BE2C (cell line): ENCODE measurements around the gene NOTCH2.

Experiments used
- DNase-seq: peaks from one replicate; pipeline ENCODE4 v3.0.0-alpha.2; 2020
- H3K27me3 ChIP-seq: fragments of 250-450 bp; sonication (Bioruptor Pico); 2 replicates; pipeline ENCODE4 v1.5.1; 2020; ENCODE audit warnings: mild to moderate bottlenecking
- H3K36me3 ChIP-seq: fragments of 250-450 bp; sonication (Bioruptor Pico); 2 replicates; pipeline ENCODE4 v1.5.1; 2020; ENCODE audit warnings: mild to moderate bottlenecking
- H3K4me1 ChIP-seq: fragments of 250-450 bp; sonication (Bioruptor Pico); 2 replicates; pipeline ENCODE4 v1.5.1; 2020
- H3K4me3 ChIP-seq: 2 replicates; pipeline ENCODE4 v1.5.1; 2011; ENCODE audit warnings: low read depth, low read length
- H3K9me3 ChIP-seq: fragments of 250-450 bp; sonication (Bioruptor Pico); 2 replicates; pipeline ENCODE4 v1.5.1; 2020
- CTCF ChIP-seq: IDR thresholded peaks from 2 replicates; pipeline ENCODE4 v1.5.1; 2012; ENCODE audit warnings: mild to moderate bottlenecking, low read depth, low read length

NOTCH2 gene

DNA sequence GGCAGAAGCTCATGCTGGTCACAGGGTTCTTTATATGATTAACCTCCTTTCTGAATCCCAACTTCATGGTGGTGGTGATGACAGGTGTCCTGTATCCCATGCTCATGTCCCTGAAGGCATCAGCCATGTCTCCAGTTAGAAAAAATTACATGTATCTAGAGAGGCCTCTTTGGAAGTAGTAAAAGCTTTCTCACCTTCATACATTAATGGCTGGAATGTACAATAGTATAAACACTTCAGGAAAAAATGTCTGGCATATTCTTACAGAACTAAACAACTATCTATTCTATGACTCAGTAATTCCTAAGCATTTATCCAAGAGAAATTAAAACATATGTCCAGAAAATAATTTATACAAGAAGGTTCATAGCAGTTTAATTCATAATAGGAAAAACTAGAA is 207.2 kb downstream of the NOTCH2 start:
- H3K9me3 ChIP-seq, result no peaks in the 10 kb centered on the region
- DNase-seq, result no peak
- TF ChIP-seq CTCF, result no peak
- H3K36me3 ChIP-seq, result no peaks in the 10 kb centered on the region
- H3K4me3 ChIP-seq, result no peak overlapping the region
- no peaks in the 10 kb centered on the region for H3K4me1 ChIP-seq
- peaks cover 15% of the 10 kb centered on the region for H3K27me3 ChIP-seq
